Measurements from ENCODE around the gene HOXB5.

- TF ChIP-seq NRF1 (conservative IDR thresholded peaks at IDR 0.05; ENCODE audit: low read depth, low read length), result no peak
- TF ChIP-seq SMC3 (IDR thresholded peaks at IDR 0.05; ENCODE audit: borderline replicate concordance, low read length), result no peak
- TF ChIP-seq POLR2A (IDR thresholded peaks at IDR 0.05; ENCODE audit: low read depth, low read length), result no peak
- no peak for TF ChIP-seq EP300 (IDR thresholded peaks at IDR 0.05; ENCODE audit: borderline replicate concordance in 1 of 2, control insufficient read depth in 1 of 2, low read depth in 2 of 2, low read length in 2 of 2)
- no peak for TF ChIP-seq EED (IDR thresholded peaks at IDR 0.05; ENCODE audit: low read depth)
- TF ChIP-seq POLR2AphosphoS5 (IDR thresholded peaks at IDR 0.05; ENCODE audit: low read length), result no peak
These were observed 29.3 kb upstream of the HOXB5 start for GRCh38 chr17:48622857-48623256.

All from GM12878 (cell line).